GM12878 (cell line): ENCODE measurements around the gene ZYG11A. TPM values are rescaled to one million over a fixed set of nuclear protein-coding genes. Genes with fewer than 3 reads are reported as not detected.
A peak's percentile ranks its signal among the peaks of the same experiment; 100 is the strongest.
"Not testable (repeated sequence)": the region's sequence is repeated elsewhere in the genome, so short reads cannot be mapped to it uniquely, and the experiment has no call there.

Experiments used
- ATAC-seq: fragments of 200-7000 bp; cut with Tn5 transposase; 3 replicates; pipeline ENCODE4 v1.9.1; 2020; ENCODE audit warnings: mild to moderate bottlenecking, moderate library complexity
- BruUV-seq: library from RNA; stranded (reverse); fragments of 400-500 nt; replicated peaks from 2 replicates; lab custom pipeline; 2021; lab: Mats Ljungman, UMichigan
- CTCF ChIA-PET: fragments of 300-600 bp; sonication (Branson Sonifier 250); formaldehyde crosslinking; extraction: SDS; loops from one replicate; lab custom pipeline; 2021; ENCODE audit warnings: inconsistent platforms; lab: Yijun Ruan, JAX
- POLR2A ChIA-PET: fragments of 350-600 bp; formaldehyde crosslinking; extraction: SDS; loops from one replicate; lab custom pipeline; 2021; ENCODE audit warnings: inconsistent platforms; lab: Charles Lee
- RAD21 ChIA-PET: fragments of 300-600 bp; sonication (Branson Sonifier 250); formaldehyde crosslinking; loops from one replicate; lab custom pipeline; 2023; ENCODE audit warnings: antibody characterized with exemption; ENCODE audit not compliant: unreplicated experiment; lab: Charles Lee
- SMC1A ChIA-PET: fragments of 300-600 bp; sonication (Branson Sonifier 250); formaldehyde crosslinking; loops from one replicate; lab custom pipeline; 2023; ENCODE audit not compliant: unreplicated experiment, uncharacterized antibody; lab: Charles Lee
- DNase-seq: peaks from one replicate; pipeline ENCODE4 v3.0.0-alpha.2; 2011; ENCODE audit warnings: low read depth, low spot score
- FAIRE-seq: peaks from 3 replicates; lab custom pipeline; 2011; peaks lifted over from hg19 to GRCh38; lab: Jason Lieb, UNC
- H2AFZ ChIP-seq: 2 replicates; pipeline ENCODE4 v1.6.0; 2011; ENCODE audit warnings: low read depth, low read length, control low read depth; ENCODE audit not compliant: control insufficient read depth
- H3K27ac ChIP-seq: 2 replicates; pipeline ENCODE4 v1.5.1; 2011; ENCODE audit warnings: control low read depth; ENCODE audit not compliant: control insufficient read depth, insufficient read depth
- H3K27me3 ChIP-seq, 2 experiments: replicated peaks in 1 of 2; 2 replicates each; pipeline versions ENCODE4 v1.6.0 to v1.6.1; 2011; ENCODE audit warnings: low read length in 1 of 2; ENCODE audit not compliant: control insufficient read depth in 2 of 2, insufficient read depth in 2 of 2
- H3K36me3 ChIP-seq, 2 experiments: 2 replicates each; pipeline ENCODE4 v1.5.1; 2011; ENCODE audit warnings: low read length in 1 of 2; ENCODE audit not compliant: control insufficient read depth in 2 of 2, insufficient read depth in 2 of 2
- H3K4me1 ChIP-seq: 2 replicates; pipeline ENCODE4 v1.6.1; 2011; ENCODE audit warnings: mild to moderate bottlenecking, low read length, moderate library complexity, mixed read lengths; ENCODE audit not compliant: control insufficient read depth, insufficient read depth
- H3K4me2 ChIP-seq: 2 replicates; pipeline ENCODE4 v1.6.0; 2011; ENCODE audit warnings: control low read depth; ENCODE audit not compliant: control insufficient read depth, insufficient read depth
- H3K4me3 ChIP-seq: fragments of 200-600 bp; sonication (generic); 2 replicates; pipeline ENCODE4 v1.5.1; 2016
- H3K79me2 ChIP-seq: 2 replicates; pipeline ENCODE4 v1.6.0; 2011; ENCODE audit warnings: low read length; ENCODE audit not compliant: control insufficient read depth, insufficient read depth
- H3K9ac ChIP-seq: 2 replicates; pipeline ENCODE4 v1.8.0; 2011; ENCODE audit warnings: low read length, control low read depth, mixed read lengths; ENCODE audit not compliant: control insufficient read depth, insufficient read depth
- H3K9me3 ChIP-seq: replicated peaks from 3 replicates; pipeline ENCODE4 v1.5.1; 2011; ENCODE audit warnings: mild to moderate bottlenecking, low read length; ENCODE audit not compliant: control insufficient read depth, insufficient read depth
- H4K20me1 ChIP-seq: 2 replicates; pipeline ENCODE4 v1.6.0; 2011; ENCODE audit not compliant: control insufficient read depth, insufficient read depth
- MLLT1 ChIP-seq: fragments of 450-650 bp; IDR thresholded peaks from 2 replicates; pipeline ENCODE4 v1.6.1; 2016; ENCODE audit warnings: mild to moderate bottlenecking
- PKNOX1 ChIP-seq: fragments of 450-650 bp; IDR thresholded peaks from 2 replicates; pipeline ENCODE4 v1.6.1; 2016; ENCODE audit warnings: mild to moderate bottlenecking
- WGBS: methylation state at CpG from one replicate; pipeline ENCODE4 v1.1.6; 2016; ENCODE audit warnings: low lambda C conversion rate; ENCODE audit not compliant: insufficient replicate concordance, insufficient coverage; ENCODE audit errors: missing lambda C conversion rate; 5-methylcytosine and 5-hydroxymethylcytosine counted together
- in situ Hi-C: fragments of 300-500 bp; cut with MboI; formaldehyde crosslinking; loops from 9 replicates; pipeline ENCODE4 v1.14.3; 2018; ENCODE audit warnings: mixed read lengths
- intact Hi-C: fragments of 100-400 bp; cut with micrococcal nuclease; formaldehyde crosslinking; loops from one replicate; pipeline ENCODE4 v1.14.2; 2022; ENCODE audit not compliant: unreplicated experiment
- polyA plus RNA-seq, 11 experiments: library from polyadenylated mRNA; depleted of rRNA in 4 of 11; unstranded in 6 of 11; stranded (reverse) in 5 of 11; fragments of >200 nt; fragmentation: Nextera tagmentation in 4 of 11; fragmentation: Illumina TruSeq in 1 of 11; extraction: Ambion mirVana in 4 of 11; extraction: Trizol in 1 of 11; gene quantifications; 1 replicate in 1 of 11; 2 replicates in 10 of 11; pipeline versions ENCODE4 v1.2.1 to v1.2.3, GENCODE V29; 2011 to 2016; ENCODE audit warnings: inconsistent platforms in 2 of 11, missing spikeins in 2 of 11, low read depth in 1 of 11
- total RNA-seq, 4 experiments: library from RNA; depleted of rRNA in 3 of 4; stranded (reverse); fragments of >200 nt in 3 of 4; fragmentation: Illumina TruSeq in 1 of 4; extraction: Trizol in 1 of 4; gene quantifications; 2 replicates each; pipeline versions ENCODE4 v1.2.1 to v1.2.3, GENCODE V29; 2013 to 2021

The ZYG11A gene
- total and polyA plus RNA-seq, 10 of the 15 experiments (the other 5 are each of a cell fraction or from before 2014, with no cell fraction given): 0.22 to 6.4 (median 0.68) TPM

- 50% methylated on average over 6 of the region's 6 CpGs for WGBS
- not testable (repeated sequence) for H3K27ac ChIP-seq
Measured at GRCh38 chr1:52845119-52845518, 2.6 kb downstream of the ZYG11A start.

More at GRCh38 chr1:52845119-52845518, 2.6 kb downstream of the ZYG11A start:
- H2AFZ ChIP-seq, DNase-seq, ATAC-seq, FAIRE-seq: not testable (repeated sequence)
- POLR2A ChIA-PET: interaction anchor here (0.6 to 1.1 kb wide), 3 partner anchors 77 to 78 kb away, joined by 3 to 7 read pairs (median 3); no protein-coding TSS in a partner anchor
- TF ChIP-seq MLLT1 (0 out of 2 replicates have a peak, but pooled peaks have one; percentile 24), PKNOX1 (peak; percentile 83)
- TF ChIP-seq, all 136 proteins: peak for 2; not testable (repeated sequence) for 134
- ChIA-PET SMC1A (interaction anchor here (1.8 kb wide), 1 partner anchor 22 kb away, joined by 7 read pairs; no protein-coding TSS in a partner anchor), RAD21 (interaction anchor here (0.7 to 0.8 kb wide), 2 partner anchors 93 to 288 kb away, joined by 4 to 5 read pairs; no protein-coding TSS in a partner anchor)
- H3K4me2 ChIP-seq, H3K9me3 ChIP-seq, H3K9ac ChIP-seq, H3K27me3 ChIP-seq, H3K4me1 ChIP-seq, CTCF ChIA-PET, H3K36me3 ChIP-seq, BruUV-seq, in situ Hi-C loops, H4K20me1 ChIP-seq: not testable (repeated sequence)
- Histone ChIP-seq H3K4me3 (0 out of 2 replicates have a peak overlapping the region, but pooled peaks have one; percentile 49), H3K79me2 (peaks cover 23% of the 10 kb centered on the region)
- intact Hi-C loops: loop anchor here (10.0 kb wide), 1 partner anchor 300 kb away; no protein-coding TSS in a partner anchor
